GM12865 (cell line): ENCODE data around the gene HOXA9.

Source experiments
- DNase-seq: peaks from one replicate; pipeline ENCODE4 v3.0.0; 2010; ENCODE audit warnings: low read depth
- H3K4me3 ChIP-seq: 2 replicates; pipeline ENCODE4 v1.5.1; 2011; ENCODE audit warnings: mild to moderate bottlenecking, low read depth, low read length, control low read depth
- CTCF ChIP-seq: IDR thresholded peaks from 2 replicates; pipeline ENCODE4 v1.5.1; 2011; ENCODE audit warnings: low read length, control low read depth, low read depth, inconsistent platforms; ENCODE audit not compliant: insufficient read depth; ENCODE audit errors: missing control alignments

The HOXA9 gene

GRCh38 chr7:27128034-27128433, 37.3 kb downstream of the HOXA9 start:
- DNase-seq, result no peak
- no peak overlapping the region for H3K4me3 ChIP-seq
- no peak for TF ChIP-seq CTCF

GRCh38 chr7:27126596-27127327, 38.6 kb downstream of the HOXA9 start:
- no peak for TF ChIP-seq CTCF
- no peak for DNase-seq
- no peak overlapping the region for H3K4me3 ChIP-seq

- no peak for TF ChIP-seq CTCF
- H3K4me3 ChIP-seq, result no peak overlapping the region
- DNase-seq, result no peak
Observed at GRCh38 chr7:27125986-27126394, 39.3 kb downstream of the HOXA9 start.

GRCh38 chr7:27124902-27125689, 40.2 kb downstream of the HOXA9 start:
- DNase-seq, result no peak
- TF ChIP-seq CTCF, result no peak
- H3K4me3 ChIP-seq, result no peak overlapping the region

GRCh38 chr7:27124096-27124901, 41.0 kb downstream of the HOXA9 start:
- no peak overlapping the region for H3K4me3 ChIP-seq
- no peak for TF ChIP-seq CTCF
- no peak for DNase-seq

- no peak for DNase-seq
- TF ChIP-seq CTCF, result no peak
- no peak overlapping the region for H3K4me3 ChIP-seq
Observed at GRCh38 chr7:27123477-27124053, 41.8 kb downstream of the HOXA9 start.
